ENCODE data around the gene CD46.

The CD46 gene

GRCh38 chr1:207794861-207795260, 43.0 kb downstream of the CD46 start:
- DNase-seq (ENCODE audit: low read depth, low spot score), result no peak

- DNase-seq (ENCODE audit: low read depth, low spot score), result peak; percentile 62
Observed at GRCh38 chr1:207797229-207797973, 45.5 kb downstream of the CD46 start.

GRCh38 chr1:207798847-207799246, 47.0 kb downstream of the CD46 start:
- DNase-seq (ENCODE audit: low read depth, low spot score), result no peak

DNA sequence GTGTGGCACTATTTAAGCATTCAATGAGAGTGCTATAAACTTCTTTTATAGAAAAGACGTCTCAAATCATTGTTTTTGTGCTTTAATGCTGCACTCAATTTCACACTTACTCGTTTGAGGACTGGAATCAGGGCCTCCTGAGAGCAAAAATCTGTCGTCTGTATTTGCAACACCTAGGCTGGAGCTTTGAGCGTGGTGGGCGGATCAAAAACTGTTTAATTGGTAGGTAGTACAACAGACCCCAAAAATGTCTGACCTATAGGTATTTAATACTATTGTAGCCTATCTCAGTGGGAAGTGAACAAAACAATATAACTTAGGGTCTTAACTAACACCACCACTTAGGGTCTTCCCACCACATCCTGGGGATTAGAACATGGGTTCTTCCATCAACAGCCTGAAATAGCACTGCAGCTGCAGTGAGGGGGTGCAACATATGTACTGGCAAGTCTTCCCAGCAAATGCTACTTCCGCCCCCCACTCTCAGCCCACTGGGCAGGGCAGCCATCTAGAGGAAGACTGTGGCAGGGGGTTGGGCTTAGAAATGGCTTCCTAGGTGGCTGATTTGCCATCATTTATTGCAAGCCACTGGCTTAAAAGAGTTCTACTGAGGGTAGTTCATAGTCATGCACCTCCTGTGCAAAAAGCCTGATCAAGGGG, 48.3 kb downstream of the CD46 start:
- no peak for DNase-seq (ENCODE audit: low read depth, low spot score)

DNA sequence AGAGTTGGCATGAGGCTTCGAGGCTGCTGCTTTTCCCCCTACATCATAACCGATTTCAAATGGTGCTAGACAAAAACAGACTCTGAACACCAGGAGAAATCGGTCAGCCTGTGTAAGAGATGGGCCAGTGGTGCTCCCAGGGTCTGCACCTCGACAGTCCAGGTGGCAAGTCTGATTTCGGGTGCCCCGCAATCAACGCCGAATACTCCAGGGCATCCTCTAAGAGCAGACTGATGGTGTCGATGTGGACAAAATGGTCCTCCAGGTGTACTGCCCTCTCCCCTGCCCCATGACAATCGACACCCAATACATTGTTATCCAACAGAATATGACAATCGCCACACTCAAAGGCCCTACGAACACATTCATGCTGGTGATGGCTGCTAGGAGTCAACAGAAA, 50.0 kb downstream of the CD46 start:
- no peak for DNase-seq (ENCODE audit: low read depth, low spot score)

DNA sequence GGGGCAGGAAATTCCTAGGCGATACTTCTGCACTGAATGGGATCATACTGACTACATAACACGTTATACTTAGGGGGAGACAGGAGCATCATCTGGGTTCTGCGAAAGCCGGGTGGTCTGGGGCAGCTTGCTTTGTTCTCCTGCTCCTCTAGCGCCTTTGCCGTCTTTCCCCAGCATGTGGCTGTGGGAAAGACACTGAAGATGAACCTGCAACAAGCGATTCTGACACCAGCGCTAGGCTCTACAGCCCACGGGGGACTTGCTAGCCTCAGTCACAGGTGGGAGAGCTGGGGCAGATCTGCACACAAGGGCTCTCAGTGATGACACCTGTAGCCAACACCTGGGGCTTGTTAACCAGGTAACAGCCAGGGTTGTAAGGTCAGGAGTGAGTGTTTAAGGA, 51.8 kb downstream of the CD46 start:
- DNase-seq (ENCODE audit: low read depth, low spot score), result no peak

DNA sequence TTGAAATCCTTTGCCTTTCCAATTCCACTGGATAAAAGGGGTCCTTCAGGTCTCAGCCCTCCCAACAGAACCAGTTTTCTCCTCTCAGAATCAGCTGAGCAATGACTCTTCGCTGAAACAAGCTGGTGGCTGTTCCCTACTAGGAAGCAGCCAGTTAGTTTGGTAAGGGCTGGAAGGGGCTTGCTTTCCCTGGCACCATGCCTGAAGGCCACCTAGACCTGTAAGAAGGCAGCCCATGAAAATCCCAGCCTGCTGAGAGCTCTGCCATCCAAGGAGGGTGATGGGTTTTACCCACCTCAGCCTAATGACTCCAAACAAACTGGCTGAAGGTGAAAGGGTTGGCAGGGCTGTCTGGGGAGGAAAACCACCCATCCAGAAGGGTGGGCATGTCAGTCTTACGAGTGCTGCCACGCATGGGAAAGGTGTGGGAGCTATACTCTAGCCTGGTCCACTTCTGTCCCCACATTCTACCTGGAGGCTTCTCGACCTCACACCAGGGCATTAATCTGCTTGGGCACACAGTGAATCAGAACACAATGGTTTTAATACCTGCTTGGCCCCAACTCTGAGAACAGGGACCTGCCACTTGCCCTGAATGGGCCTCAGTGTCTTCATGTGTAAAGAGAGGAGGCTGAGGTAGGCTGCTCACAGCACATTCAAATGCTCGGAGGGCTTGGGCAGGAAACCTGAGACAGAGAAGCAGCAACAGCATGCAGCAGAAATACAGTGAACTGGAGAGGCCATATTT, 53.0 kb downstream of the CD46 start:
- DNase-seq (ENCODE audit: low read depth, low spot score), result no peak

DNA sequence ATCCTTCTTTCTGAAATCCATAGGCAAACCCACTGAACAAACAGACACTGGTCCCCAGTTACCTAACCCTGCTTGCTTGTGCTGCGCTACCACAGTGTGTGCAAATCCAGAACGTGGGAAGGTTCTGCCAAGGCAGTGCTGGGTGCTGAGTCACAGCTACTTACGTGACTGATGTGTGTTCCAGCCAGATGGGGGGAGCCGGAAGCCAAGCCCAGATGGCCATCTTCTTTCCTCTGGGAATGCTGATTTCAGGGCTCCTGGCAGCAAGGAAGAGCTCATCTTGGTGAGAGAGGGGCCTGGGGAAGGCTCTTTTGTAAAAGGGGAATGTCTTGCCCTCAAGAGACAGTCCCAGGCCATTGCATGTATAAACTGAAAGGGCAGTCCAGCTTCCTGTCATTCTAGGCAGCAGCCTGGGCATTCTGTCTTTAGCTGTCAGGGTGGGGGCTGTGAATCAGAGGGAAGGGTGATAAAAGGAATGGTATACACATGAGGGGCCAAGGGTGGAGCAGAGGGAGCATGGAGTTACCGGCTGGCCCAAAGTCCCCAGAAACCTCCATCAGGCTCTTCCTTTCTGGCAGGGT, 54.1 kb downstream of the CD46 start:
- no peak for DNase-seq (ENCODE audit: low read depth, low spot score)

DNA sequence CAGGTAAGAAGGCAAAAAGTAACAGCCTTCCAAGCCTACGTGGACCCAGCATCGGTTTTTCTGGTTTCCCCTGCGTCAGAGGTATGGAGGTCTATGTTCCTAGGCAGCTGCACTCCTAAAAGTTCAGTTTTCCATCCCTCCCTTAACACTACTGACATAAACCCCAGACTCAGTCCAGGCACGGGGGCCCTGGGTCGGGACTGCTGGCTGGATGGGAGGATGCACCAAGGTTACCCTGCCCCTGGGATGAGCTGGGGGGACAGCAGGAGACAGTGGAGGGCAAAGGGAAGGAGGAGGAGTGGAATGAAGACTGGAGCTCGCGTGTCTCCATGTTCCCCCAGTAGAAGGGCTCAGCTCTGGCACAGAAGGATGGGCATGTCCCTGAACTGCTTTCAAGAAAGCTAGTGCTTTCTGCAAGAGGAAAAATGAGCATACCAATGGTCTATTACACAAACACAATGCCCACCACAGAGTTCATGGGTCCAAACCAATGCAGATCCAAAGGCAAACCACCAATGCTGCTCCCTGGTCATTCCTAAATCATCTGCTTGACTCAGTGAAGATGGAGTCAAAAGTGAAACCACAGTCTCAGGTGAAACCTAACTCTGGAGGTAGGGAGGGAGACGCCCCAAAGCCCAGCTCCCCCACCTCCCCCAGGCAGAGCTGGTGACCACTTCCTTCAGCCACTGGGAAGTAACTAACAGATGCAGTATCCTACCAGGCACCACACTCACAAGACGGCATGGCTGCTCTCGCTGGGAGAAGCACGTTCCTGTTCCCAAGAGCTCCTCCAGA, 54.9 kb downstream of the CD46 start:
- no peak for DNase-seq (ENCODE audit: low read depth, low spot score)

DNA sequence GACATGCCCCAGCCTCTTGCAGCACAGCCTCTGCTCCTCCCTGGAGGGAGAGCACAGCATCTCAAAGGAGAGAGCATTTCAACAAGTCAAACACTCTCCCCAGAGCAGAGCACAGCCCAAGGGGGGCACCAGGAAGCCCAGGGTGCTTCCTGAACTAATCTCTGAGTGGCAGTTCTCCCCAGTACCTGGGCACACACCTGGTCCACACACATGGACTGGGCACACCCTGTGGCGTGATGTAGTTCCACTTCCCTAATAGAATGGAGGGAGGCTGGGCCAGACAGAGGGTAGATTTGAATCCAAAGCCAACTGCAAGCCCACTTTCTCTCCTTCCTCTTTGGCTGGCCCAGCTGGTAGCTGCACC, 55.5 kb downstream of the CD46 start:
- DNase-seq (ENCODE audit: low read depth, low spot score), result no peak

- DNase-seq (ENCODE audit: low read depth, low spot score), result no peak
Observed at GRCh38 chr1:207807690-207808321, 56.0 kb downstream of the CD46 start.

GRCh38 chr1:207808322-207808705, 56.5 kb downstream of the CD46 start:
- DNase-seq (ENCODE audit: low read depth, low spot score), result no peak

DNA sequence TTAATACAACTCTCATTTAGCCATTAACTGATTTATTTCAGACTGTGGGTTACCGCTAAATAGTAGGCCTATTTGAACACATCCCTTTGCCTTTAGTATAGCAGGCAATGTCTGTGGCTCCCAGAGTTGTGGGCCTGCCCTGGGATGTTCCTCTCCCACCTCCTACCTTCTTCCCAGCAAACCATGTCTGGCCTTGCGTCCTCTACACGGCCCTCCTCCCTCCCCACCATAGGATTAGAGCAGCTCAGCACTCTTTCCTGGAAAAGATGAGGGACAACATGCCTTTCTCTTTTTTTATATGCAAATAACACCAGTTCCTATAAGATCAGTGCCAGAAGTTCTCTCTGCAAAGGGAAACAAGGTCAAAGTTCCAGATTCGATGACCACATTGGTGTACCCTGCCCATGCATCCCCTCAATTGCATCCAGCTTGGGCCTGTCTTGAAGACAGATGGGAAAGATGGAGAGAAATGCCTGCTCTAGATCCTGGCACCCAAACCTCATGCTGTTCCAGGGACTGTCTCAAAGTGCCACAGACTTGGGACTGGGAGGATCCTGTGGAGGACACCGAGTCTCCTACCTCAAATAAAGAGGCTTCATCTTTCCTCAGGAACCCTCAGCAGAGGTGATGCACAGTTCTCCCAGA, 57.2 kb downstream of the CD46 start:
- no peak for DNase-seq (ENCODE audit: low read depth, low spot score)

DNA sequence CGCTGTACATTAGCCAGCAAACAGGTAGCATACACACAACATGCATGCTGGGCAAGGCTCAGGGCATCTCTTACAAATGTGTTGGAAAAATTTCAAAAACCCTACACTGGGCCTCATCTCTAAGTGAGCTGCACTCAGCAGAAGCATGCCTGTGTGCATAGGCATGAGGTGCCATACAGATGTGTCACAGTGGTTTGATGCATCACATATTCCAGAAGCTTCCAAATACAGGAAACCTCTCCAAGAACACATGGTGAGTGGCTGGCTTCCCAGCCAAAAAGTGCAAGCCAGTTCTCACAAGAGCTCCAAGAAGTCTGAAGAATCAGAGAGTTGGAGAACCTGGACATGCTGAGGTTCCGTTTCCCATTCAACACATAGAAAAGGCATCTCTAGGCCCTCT, 58.3 kb downstream of the CD46 start:
- DNase-seq (ENCODE audit: low read depth, low spot score), result no peak

DNA sequence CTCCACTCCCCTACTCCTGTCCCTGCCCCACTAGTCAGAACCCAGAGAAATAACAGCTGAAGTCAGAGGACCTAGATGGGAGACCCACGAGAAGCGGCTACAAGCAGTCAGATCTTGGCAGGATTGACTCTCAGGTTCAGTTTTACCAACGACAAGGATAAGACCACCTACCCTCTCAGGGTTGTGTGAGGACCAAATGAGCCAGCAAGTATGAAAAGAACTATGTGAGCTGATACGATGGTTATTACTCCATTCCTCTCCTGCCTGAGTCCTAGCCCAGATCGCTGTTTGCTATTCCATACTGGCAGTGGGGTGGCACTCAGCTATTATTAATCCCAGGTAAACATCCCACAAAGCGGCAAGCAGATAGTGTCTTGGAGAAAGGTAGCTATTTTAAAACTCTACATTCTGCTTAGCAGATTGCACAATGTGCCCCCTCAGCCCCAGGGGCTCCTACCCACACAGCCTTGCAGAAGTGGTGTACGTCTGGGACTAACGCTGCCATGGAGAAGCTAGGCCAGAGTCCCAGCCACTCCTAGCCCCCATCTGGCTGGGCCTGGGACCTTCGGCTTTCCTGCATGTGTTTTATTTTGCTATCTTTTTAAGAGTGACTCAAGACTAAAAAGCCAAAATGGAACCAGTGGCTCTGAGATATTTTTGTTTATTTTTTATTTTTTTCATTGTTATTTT, 58.9 kb downstream of the CD46 start:
- DNase-seq (ENCODE audit: low read depth, low spot score), result no peak

- no peak for DNase-seq (ENCODE audit: low read depth, low spot score)
Observed at GRCh38 chr1:207811319-207811718, 59.5 kb downstream of the CD46 start.

GRCh38 chr1:207811920-207812720, 60.3 kb downstream of the CD46 start:
- no peak for DNase-seq (ENCODE audit: low read depth, low spot score)

- DNase-seq (ENCODE audit: low read depth, low spot score), result no peak
Observed at GRCh38 chr1:207812778-207813511, 61.1 kb downstream of the CD46 start.

GRCh38 chr1:207813512-207813881, 61.6 kb downstream of the CD46 start:
- no peak for DNase-seq (ENCODE audit: low read depth, low spot score)
